Activated naive CD8-positive, alpha-beta T cell treated with anti-CD3 and anti-CD28 coated beads for 36 hours (primary cell): ENCODE data around the gene SEPTIN5. TPM values are rescaled to one million over a fixed set of nuclear protein-coding genes. Genes with fewer than 3 reads are reported as not detected.
A peak's percentile ranks its signal among the peaks of the same experiment; 100 is the strongest.

Source experiments
- DNase-seq: peaks from one replicate; pipeline ENCODE4 v3.0.0; 2021
- H3K27ac Mint-ChIP-seq: one replicate; pipeline ENCODE4 v1.8.0; 2022; ENCODE audit warnings: mild to moderate bottlenecking, moderate library complexity, mixed read lengths
- H3K27me3 Mint-ChIP-seq: one replicate; pipeline ENCODE4 v1.8.0; 2022; ENCODE audit warnings: mild to moderate bottlenecking, mixed read lengths
- H3K36me3 Mint-ChIP-seq: one replicate; pipeline ENCODE4 v1.8.0; 2021; ENCODE audit warnings: mild to moderate bottlenecking, mixed read lengths
- H3K4me1 Mint-ChIP-seq: one replicate; pipeline ENCODE4 v1.8.0; 2021; ENCODE audit warnings: mixed read lengths
- H3K4me3 Mint-ChIP-seq: one replicate; pipeline ENCODE4 v1.8.0; 2022; ENCODE audit warnings: mild to moderate bottlenecking, moderate library complexity, mixed read lengths
- H3K9me3 Mint-ChIP-seq: one replicate; pipeline ENCODE4 v1.8.0; 2022; ENCODE audit warnings: mixed read lengths
- total RNA-seq, 2 experiments: library from RNA; stranded (reverse); gene quantifications; one replicate each; pipeline ENCODE4 v1.2.3, GENCODE V29; 2021

The SEPTIN5 gene
- total RNA-seq, 2 experiments from 2014 or later = 1.1 to 1.3 TPM

DNA sequence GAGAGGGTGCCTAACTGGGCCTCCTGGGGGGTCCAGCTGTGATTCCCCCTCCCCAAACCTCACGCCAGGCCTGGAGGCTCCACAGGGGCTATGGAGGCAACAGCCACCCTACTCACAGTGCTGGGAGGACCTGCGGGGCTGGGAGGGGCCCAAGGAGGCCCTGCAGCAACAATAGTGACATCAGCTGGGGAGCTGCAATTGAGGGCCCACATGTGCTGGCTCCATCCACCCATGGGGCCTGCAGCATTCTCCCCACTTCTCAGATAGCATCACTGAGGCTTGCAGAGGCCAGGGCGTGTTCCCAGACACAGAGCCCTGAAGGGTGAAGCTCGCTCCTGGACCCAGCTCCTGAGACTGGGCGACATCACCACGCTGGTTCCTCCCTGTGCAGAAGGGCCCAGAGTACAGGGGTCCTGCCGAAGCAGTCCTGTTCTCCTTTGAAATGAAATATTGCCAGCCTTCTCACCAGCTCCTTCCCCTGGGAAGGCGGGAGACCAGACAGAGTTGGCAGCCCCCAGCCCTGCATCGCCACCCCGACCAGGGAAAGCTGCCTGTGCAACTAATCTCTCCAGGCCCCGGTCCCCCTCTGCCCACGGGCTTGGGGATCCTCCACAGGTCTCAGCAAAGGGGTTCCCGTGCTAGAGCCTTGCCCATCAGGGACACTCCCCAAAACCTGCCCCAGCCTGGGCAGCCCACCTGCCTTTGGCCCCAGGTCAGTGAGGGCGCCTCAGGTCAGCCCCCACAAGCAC is 37.4 kb downstream of the SEPTIN5 start:
- Mint-ChIP-seq H3K4me3 (no peak overlapping the region), H3K27ac (no peak overlapping the region)
- no peak for DNase-seq

GRCh38 chr22:19753090-19753842 is 39.0 kb downstream of the SEPTIN5 start:
- no peaks in the 10 kb centered on the region for H3K9me3 Mint-ChIP-seq
- H3K27me3 Mint-ChIP-seq = peaks cover 44% of the 10 kb centered on the region
- H3K4me3 Mint-ChIP-seq = no peak overlapping the region

More for the DNA sequence above, 37.4 kb downstream of the SEPTIN5 start:
- Mint-ChIP-seq H3K9me3 (no peaks in the 10 kb centered on the region), H3K27me3 (peaks cover 31% of the 10 kb centered on the region), H3K4me1 (peaks cover 7% of the 10 kb centered on the region), H3K36me3 (no peaks in the 10 kb centered on the region)

GRCh38 chr22:19753996-19754700 is 39.8 kb downstream of the SEPTIN5 start:
- no peak for DNase-seq
- Mint-ChIP-seq H3K36me3 (no peaks in the 10 kb centered on the region), H3K4me1 (peaks cover 12% of the 10 kb centered on the region), H3K27ac (no peak overlapping the region), H3K4me3 (no peak overlapping the region), H3K9me3 (no peaks in the 10 kb centered on the region), H3K27me3 (peaks cover 50% of the 10 kb centered on the region)

More at GRCh38 chr22:19753090-19753842, 39.0 kb downstream of the SEPTIN5 start:
- H3K36me3 Mint-ChIP-seq = no peaks in the 10 kb centered on the region
- H3K4me1 Mint-ChIP-seq = peaks cover 12% of the 10 kb centered on the region
- H3K27ac Mint-ChIP-seq = no peak overlapping the region
- DNase-seq = no peak

DNA sequence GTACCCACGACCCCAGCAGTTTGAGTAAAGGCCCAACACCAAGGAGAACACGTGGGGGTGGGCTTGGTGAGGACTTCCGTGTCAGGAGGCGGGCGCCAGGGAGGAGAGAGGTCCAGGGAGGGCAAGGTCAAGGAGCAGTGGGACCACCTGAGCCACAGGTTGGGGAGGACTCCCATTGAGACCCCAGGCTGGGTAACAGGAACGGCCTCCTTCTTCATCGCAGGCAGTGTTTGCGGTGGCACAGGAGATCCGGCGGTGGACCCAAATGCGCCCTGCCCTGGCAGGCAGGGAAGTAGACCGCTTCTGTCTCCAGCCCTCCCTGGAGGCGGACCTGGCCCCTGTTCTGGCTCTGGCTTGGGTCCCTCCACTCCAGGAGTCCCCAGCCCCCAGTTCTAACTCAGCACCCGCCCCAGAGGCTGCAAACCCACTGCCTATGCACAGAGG is 40.4 kb downstream of the SEPTIN5 start:
- H3K27ac Mint-ChIP-seq = no peak overlapping the region
- H3K36me3 Mint-ChIP-seq = no peaks in the 10 kb centered on the region
- peaks cover 55% of the 10 kb centered on the region for H3K27me3 Mint-ChIP-seq
- no peak for DNase-seq
- H3K4me3 Mint-ChIP-seq = no peak overlapping the region
- no peaks in the 10 kb centered on the region for H3K9me3 Mint-ChIP-seq
- peaks cover 16% of the 10 kb centered on the region for H3K4me1 Mint-ChIP-seq

DNA sequence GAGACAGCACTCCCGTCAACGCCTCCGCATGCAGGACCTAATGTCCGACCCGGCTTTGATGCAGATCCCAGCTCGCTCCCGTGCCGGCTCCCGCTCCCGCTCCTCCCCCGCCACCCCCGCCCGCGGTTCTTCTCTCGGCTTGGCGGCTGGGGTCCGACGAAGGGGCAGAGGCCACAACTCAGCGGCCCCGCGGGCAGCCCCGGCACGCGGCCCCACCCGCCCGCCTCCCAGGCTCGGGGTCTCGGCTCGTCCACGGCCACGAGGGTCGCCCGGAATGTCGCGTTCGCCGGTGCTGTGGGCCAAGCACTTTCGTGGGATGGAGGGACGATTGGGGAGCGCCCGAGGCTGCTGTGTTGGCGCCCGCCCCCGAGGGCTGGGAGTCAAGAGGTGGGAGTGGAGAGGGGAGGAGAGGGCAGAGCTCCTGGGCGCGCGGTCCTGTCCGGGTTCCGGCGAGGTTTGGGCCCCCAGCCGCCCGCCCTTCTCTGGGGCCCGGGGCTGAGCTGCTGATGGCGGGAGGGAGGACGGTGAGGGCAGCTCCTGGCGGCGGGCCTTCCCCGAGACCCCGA is 40.9 kb downstream of the SEPTIN5 start:
- peaks cover 60% of the 10 kb centered on the region for H3K27me3 Mint-ChIP-seq
- no peak overlapping the region for H3K4me3 Mint-ChIP-seq
- DNase-seq = no peak
- peaks cover 21% of the 10 kb centered on the region for H3K4me1 Mint-ChIP-seq
- H3K9me3 Mint-ChIP-seq = no peaks in the 10 kb centered on the region
- no peaks in the 10 kb centered on the region for H3K36me3 Mint-ChIP-seq
- no peak overlapping the region for H3K27ac Mint-ChIP-seq

GRCh38 chr22:19755722-19756287 is 41.5 kb downstream of the SEPTIN5 start:
- Mint-ChIP-seq H3K4me1 (peaks cover 22% of the 10 kb centered on the region), H3K4me3 (no peak overlapping the region), H3K27me3 (peaks cover 62% of the 10 kb centered on the region), H3K36me3 (no peaks in the 10 kb centered on the region), H3K9me3 (no peaks in the 10 kb centered on the region), H3K27ac (no peak overlapping the region)
- no peak for DNase-seq

DNA sequence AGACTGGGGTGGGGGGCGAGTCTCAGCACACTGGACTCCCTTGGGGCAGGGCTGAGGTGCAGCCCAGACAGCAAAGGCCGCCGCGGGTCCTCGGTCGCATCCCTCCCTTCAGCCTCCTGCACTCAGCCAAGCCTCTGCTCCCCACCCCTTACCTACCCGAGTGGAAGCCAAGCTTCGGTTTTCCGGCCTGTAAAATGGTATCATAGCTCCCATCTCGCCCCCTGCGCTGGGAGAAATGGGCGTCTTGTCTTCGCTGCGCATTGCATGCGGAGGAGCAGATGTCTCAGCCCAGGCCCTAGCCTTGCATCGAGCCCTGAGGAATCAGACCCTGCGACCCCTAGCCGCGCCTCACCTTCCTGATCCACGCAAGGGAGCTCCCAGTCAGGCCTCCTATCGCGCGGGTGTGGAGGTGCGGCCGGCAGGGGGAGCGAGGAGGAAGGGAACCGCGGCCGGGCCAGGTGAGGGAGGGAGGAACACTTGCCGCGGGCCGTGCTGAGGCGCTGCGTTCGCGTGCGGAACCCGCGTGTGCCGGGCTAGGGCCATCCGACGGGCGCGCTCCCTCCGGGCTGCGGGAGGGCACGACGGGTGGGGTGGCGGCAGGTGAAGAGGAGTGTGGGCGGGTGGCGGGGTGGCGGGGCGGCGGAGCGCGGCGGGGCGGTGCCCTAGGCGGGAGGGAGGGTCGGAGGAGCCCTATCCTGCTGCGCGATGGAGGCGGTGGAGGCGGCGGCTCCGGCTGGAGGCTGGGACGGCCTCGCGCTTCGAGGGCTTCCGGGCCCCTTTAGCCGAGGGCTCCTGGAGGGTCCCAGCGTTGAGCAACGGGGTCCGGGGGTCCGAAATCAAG is 42.2 kb downstream of the SEPTIN5 start:
- Mint-ChIP-seq H3K27me3 (peaks cover 63% of the 10 kb centered on the region), H3K9me3 (no peaks in the 10 kb centered on the region), H3K27ac (no peak overlapping the region), H3K4me3 (peak overlapping the region; percentile 4), H3K36me3 (no peaks in the 10 kb centered on the region), H3K4me1 (peaks cover 22% of the 10 kb centered on the region)
- DNase-seq = peak; percentile 67

DNA sequence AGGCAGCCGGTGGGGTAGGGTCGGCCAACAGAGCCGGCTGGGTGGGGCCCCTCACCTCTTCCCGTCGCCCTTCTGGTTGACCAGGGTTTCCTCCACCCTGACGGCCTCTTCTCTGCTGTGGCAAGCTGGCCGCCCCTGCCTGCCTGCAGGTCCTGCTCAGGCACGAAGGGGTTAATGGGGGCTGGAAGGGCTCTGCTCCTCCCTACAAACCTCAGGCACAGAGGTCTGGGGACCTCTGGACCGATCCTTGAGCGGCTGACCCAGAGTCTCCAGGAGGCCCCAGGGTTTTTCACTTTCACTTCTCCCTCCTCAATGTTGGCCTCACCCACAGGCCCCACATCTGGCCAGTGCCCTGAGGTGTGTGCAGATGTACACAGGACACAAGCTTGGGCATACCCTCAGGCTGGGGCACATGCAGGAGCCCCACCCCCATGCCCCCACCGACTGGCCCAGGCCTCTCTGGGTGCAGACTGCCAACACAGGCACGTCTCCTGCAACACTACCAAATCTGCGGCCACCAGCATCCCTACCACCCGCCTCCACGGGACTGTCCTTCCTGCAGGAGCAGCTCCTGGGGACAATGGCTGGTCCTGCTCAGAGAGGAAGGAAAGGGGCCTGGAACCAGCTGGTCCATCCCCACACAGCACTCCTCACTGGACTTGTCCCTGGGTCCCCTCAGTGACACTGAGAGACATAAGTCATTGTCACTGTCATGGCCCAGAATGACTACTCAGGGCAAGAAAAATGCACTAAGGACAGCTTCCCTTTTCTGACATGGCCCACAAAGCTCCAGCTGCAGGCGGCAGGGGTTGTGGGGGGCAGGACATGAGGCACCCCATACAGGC is 43.1 kb downstream of the SEPTIN5 start:
- Mint-ChIP-seq H3K27me3 (peaks cover 70% of the 10 kb centered on the region), H3K4me3 (peak overlapping the region; percentile 32), H3K9me3 (no peaks in the 10 kb centered on the region), H3K36me3 (no peaks in the 10 kb centered on the region), H3K27ac (no peak overlapping the region), H3K4me1 (peaks cover 25% of the 10 kb centered on the region)
- DNase-seq = no peak

DNA sequence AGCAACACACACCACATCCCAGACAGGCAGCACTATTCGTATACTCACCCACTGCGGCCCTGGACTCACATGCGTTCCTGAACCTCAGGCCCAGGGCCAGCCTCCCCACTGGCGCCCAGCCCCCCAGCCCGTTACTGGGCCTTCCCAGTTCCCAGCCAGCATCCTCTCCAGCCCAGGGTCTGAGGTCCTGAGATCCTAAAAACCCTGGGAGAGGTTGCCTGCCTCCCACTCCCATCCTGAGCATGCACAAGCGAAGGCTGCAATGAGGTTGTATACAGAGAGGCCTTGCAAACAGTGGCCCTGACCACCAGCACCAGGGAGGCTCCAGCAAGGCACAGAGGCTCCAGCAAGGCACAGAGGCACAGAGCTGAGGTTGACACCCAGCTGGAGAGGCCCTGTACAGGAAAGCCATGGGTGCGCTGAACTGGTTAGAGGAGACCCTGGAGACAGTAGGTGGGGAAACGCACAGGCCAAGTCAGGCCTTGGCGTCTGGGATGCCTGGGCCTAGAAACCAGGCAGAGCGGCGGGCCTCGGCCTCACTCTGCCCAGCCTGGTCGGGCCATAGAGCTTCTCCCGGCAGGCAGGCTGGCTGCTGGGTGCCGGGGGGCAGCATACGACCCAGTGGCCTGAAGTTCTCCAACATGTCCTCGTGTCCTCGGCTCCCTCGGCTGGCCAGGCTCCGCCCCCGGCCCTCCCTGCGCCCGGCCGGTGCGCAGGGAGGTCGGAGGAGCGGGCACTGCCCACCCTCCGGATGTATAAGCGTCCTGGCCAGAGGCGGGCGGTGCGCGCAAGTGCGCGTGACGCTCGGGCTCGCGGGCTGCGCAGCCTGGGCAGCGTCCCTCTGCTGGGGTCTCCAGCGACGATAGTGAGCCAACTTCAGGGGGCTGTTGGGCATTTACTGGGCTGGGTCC is 43.9 kb downstream of the SEPTIN5 start:
- Mint-ChIP-seq H3K4me3 (no peak overlapping the region), H3K27me3 (peaks cover 78% of the 10 kb centered on the region)

GRCh38 chr22:19758896-19759426 is 44.7 kb downstream of the SEPTIN5 start:
- DNase-seq = no peak
- no peak overlapping the region for H3K4me3 Mint-ChIP-seq
- no peak overlapping the region for H3K27ac Mint-ChIP-seq
- no peaks in the 10 kb centered on the region for H3K36me3 Mint-ChIP-seq
- no peaks in the 10 kb centered on the region for H3K9me3 Mint-ChIP-seq
- peaks cover 81% of the 10 kb centered on the region for H3K27me3 Mint-ChIP-seq
- peaks cover 25% of the 10 kb centered on the region for H3K4me1 Mint-ChIP-seq

More for the DNA sequence above, 43.9 kb downstream of the SEPTIN5 start:
- no peak overlapping the region for H3K27ac Mint-ChIP-seq
- peaks cover 25% of the 10 kb centered on the region for H3K4me1 Mint-ChIP-seq
- no peaks in the 10 kb centered on the region for H3K9me3 Mint-ChIP-seq
- H3K36me3 Mint-ChIP-seq = no peaks in the 10 kb centered on the region
- DNase-seq = no peak

DNA sequence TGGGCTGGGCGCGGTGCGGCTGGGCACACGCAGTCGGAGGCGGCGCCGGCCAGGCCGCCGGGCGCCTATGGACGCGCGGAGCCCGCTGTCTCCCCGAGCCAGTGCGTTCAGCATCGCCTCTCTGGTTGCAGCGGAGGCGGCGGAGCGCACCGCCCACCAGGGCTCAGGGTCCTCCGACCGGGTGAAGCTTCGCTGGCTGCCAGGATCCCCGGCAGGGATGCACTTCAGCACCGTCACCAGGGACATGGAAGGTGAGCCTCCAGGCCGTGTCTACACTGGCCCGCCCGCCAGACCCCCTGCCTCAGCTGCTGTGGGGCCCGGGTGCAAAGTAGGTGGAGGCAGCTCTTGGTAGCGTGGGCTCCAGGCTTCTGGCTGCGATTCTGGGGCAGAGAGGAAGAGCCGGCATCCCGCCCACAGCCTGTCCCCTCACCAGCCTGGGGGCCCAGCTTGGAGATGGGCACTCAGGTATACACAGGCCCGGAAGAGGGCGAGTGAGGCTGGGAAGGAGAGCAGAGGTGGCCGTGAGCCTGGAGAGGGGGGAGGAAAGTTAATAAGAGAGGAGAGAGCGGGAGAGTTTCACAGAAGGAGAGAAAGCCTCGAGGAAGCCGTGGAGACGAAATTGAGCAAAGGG is 45.2 kb downstream of the SEPTIN5 start:
- H3K4me3 Mint-ChIP-seq = peak overlapping the region; percentile 78
- DNase-seq = no peak
- H3K36me3 Mint-ChIP-seq = no peaks in the 10 kb centered on the region
- no peaks in the 10 kb centered on the region for H3K9me3 Mint-ChIP-seq
- peaks cover 81% of the 10 kb centered on the region for H3K27me3 Mint-ChIP-seq
- no peak overlapping the region for H3K27ac Mint-ChIP-seq
- H3K4me1 Mint-ChIP-seq = peaks cover 25% of the 10 kb centered on the region
